ENCODE results near the gene GPR137B. TPM values are rescaled to one million over a fixed set of nuclear protein-coding genes. Genes with fewer than 3 reads are reported as not detected.

The GPR137B gene
- total and polyA plus RNA-seq, 9 of the 15 experiments (the other 6 are each of a cell fraction or from before 2014, with no cell fraction given): 0.04 to 1.0 (median 0.62) TPM

- H3K9ac ChIP-seq (ENCODE audit: insufficient read depth in 1 of 2, low read depth in 2 of 2, low read length in 2 of 2): no peak overlapping the region
- 17% methylated on average over 7 of the region's 7 CpGs for WGBS (ENCODE audit: insufficient coverage, low coverage, missing lambda C conversion rate)
- H3K9me1 ChIP-seq (ENCODE audit: control insufficient read depth, insufficient read depth, low read length): no peaks in the 10 kb centered on the region
- H3K4me3 ChIP-seq: no peak overlapping the region
- peaks cover 6% of the 10 kb centered on the region; the same call in 1 of the 2 replicates for H3K9me3 ChIP-seq (replicated peaks; ENCODE audit: control insufficient read depth, insufficient read depth, low read depth, low read length)
- ChIA-PET POLR2A (no interaction called here), CTCF (ENCODE audit: low intra/inter-chr PET ratio) (no interaction called here)
- no peaks in the 10 kb centered on the region for H3K79me2 ChIP-seq (ENCODE audit: control insufficient read depth, insufficient read depth, low read length)
- H3K27me3 ChIP-seq (ENCODE audit: control insufficient read depth in 2 of 2, insufficient read depth in 2 of 2, low read length in 2 of 2): peaks cover 8 to 37% of the 10 kb centered on the region in 2 experiments; a peak in 4 of 5 replicates
- ATAC-seq: no peak
- no peak overlapping the region for H3K27ac ChIP-seq (ENCODE audit: extremely low read depth, low read depth, low read length)
- no peak overlapping the region for H3K4me2 ChIP-seq (ENCODE audit: insufficient read depth, low read length)
- H3K36me3 ChIP-seq (ENCODE audit: control insufficient read depth, insufficient read depth, low read length): no peaks in the 10 kb centered on the region
- no peak for DNase-seq (ENCODE audit: extremely low read depth in 1 of 4, low spot score in 3 of 4)
- no TSS peak for BruUV-seq (replicated peaks)
- FAIRE-seq: no peak
- no peaks in the 10 kb centered on the region for H4K20me1 ChIP-seq (replicated peaks; ENCODE audit: control insufficient read depth, insufficient read depth, low read length)
- intact Hi-C loops (cut with micrococcal nuclease): no loop called here
- no peak for TF ChIP-seq ETV6 (IDR thresholded peaks at IDR 0.05; ENCODE audit: borderline replicate concordance in 1 of 2, low read depth in 2 of 2, low read length in 1 of 2)
- TF ChIP-seq ETV6 (CRISPR knock-in tag; IDR thresholded peaks at IDR 0.05; ENCODE audit: borderline replicate concordance): no peak
- TF ChIP-seq, protein P1, sequence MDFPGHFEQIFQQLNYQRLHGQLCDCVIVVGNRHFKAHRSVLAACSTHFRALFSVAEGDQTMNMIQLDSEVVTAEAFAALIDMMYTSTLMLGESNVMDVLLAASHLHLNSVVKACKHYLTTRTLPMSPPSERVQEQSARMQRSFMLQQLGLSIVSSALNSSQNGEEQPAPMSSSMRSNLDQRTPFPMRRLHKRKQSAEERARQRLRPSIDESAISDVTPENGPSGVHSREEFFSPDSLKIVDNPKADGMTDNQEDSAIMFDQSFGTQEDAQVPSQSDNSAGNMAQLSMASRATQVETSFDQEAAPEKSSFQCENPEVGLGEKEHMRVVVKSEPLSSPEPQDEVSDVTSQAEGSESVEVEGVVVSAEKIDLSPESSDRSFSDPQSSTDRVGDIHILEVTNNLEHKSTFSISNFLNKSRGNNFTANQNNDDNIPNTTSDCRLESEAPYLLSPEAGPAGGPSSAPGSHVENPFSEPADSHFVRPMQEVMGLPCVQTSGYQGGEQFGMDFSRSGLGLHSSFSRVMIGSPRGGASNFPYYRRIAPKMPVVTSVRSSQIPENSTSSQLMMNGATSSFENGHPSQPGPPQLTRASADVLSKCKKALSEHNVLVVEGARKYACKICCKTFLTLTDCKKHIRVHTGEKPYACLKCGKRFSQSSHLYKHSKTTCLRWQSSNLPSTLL (IDR thresholded peaks at IDR 0.05): no peak
- TF ChIP-seq, protein P2, sequence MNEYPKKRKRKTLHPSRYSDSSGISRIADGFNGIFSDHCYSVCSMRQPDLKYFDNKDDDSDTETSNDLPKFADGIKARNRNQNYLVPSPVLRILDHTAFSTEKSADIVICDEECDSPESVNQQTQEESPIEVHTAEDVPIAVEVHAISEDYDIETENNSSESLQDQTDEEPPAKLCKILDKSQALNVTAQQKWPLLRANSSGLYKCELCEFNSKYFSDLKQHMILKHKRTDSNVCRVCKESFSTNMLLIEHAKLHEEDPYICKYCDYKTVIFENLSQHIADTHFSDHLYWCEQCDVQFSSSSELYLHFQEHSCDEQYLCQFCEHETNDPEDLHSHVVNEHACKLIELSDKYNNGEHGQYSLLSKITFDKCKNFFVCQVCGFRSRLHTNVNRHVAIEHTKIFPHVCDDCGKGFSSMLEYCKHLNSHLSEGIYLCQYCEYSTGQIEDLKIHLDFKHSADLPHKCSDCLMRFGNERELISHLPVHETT (CRISPR knock-in tag; conservative IDR thresholded peaks at IDR 0.05 in 1 of 2, IDR thresholded peaks at IDR 0.05 in 1 of 2): no peak
- no peak for TF ChIP-seq RNF2 (IDR thresholded peaks at IDR 0.05)
- TF ChIP-seq KDM4B (IDR thresholded peaks at IDR 0.05; ENCODE audit: borderline replicate concordance in 2 of 2, low read depth in 1 of 2): no peak
- no peak for TF ChIP-seq HMG20A (CRISPR knock-in tag; conservative IDR thresholded peaks at IDR 0.05)
- no peak for TF ChIP-seq GTF2A2 (tag; IDR thresholded peaks at IDR 0.05)
- no peak for TF ChIP-seq ZNF212 (CRISPR knock-in tag; IDR thresholded peaks at IDR 0.05)
- H3K4me1 ChIP-seq (replicated peaks in 1 of 2; ENCODE audit: control insufficient read depth in 2 of 2, insufficient read depth in 2 of 2, low read length in 2 of 2): 0 out of 5 replicates have a peak, but pooled peaks cover 0 to 3% of the 10 kb centered on the region in 2 experiments
- in situ Hi-C loops (cut with MboI): no loop called here
- no peak overlapping the region for H2AFZ ChIP-seq (ENCODE audit: low read depth, low read length)
These were observed 21.9 kb downstream of the GPR137B start for GRCh38 chr1:236164273-236164672.

Measured in K562 (cell line).